AG09319 (cell line): ENCODE data around the gene SGF29.

Experiments
- DNase-seq: peaks from one replicate; pipeline ENCODE4 v3.0.0-alpha.2; 2010; ENCODE audit warnings: low read depth; ENCODE audit errors: extremely low read depth
- CTCF ChIP-seq: IDR thresholded peaks from 2 replicates; pipeline ENCODE4 v1.5.1; 2011; ENCODE audit warnings: low read depth, mild to moderate bottlenecking, inconsistent platforms, low read length, moderate library complexity

The SGF29 gene

GRCh38 chr16:28572696-28573510, 19.2 kb downstream of the SGF29 start:
- DNase-seq, result no peak
- TF ChIP-seq CTCF, result no peak

GRCh38 chr16:28573738-28574718, 20.3 kb downstream of the SGF29 start:
- TF ChIP-seq CTCF, result no peak
- DNase-seq, result no peak

GRCh38 chr16:28574925-28575324, 21.2 kb downstream of the SGF29 start:
- TF ChIP-seq CTCF, result no peak
- no peak for DNase-seq

- no peak for TF ChIP-seq CTCF
- no peak for DNase-seq
These were observed 21.9 kb downstream of the SGF29 start for GRCh38 chr16:28575446-28576109.

- DNase-seq, result no peak
- no peak for TF ChIP-seq CTCF
These were observed 27.1 kb downstream of the SGF29 start for GRCh38 chr16:28580726-28581315.

- DNase-seq, result no peak
- TF ChIP-seq CTCF, result no peak
These were observed 32.0 kb downstream of the SGF29 start for GRCh38 chr16:28585674-28586073.
